VCaP (cell line): Measurements from ENCODE around the gene GPC3.
A peak's percentile ranks its signal among the peaks of the same experiment; 100 is the strongest.

Experiments
- H3K27ac ChIP-seq: fragments of 450-650 bp; 2 replicates; pipeline ENCODE4 v1.5.1; 2017
- TF ChIP-seq, protein P1 (sequence below): fragments of 450-650 bp; conservative IDR thresholded peaks from 2 replicates; pipeline ENCODE4 v1.5.1; 2017; ENCODE audit warnings: mild to moderate bottlenecking, moderate library complexity

The GPC3 gene

GRCh38 chrX:133804072-133804471, 181.3 kb downstream of the GPC3 start:
- H3K27ac ChIP-seq, result no peak overlapping the region
- TF ChIP-seq, protein P1, sequence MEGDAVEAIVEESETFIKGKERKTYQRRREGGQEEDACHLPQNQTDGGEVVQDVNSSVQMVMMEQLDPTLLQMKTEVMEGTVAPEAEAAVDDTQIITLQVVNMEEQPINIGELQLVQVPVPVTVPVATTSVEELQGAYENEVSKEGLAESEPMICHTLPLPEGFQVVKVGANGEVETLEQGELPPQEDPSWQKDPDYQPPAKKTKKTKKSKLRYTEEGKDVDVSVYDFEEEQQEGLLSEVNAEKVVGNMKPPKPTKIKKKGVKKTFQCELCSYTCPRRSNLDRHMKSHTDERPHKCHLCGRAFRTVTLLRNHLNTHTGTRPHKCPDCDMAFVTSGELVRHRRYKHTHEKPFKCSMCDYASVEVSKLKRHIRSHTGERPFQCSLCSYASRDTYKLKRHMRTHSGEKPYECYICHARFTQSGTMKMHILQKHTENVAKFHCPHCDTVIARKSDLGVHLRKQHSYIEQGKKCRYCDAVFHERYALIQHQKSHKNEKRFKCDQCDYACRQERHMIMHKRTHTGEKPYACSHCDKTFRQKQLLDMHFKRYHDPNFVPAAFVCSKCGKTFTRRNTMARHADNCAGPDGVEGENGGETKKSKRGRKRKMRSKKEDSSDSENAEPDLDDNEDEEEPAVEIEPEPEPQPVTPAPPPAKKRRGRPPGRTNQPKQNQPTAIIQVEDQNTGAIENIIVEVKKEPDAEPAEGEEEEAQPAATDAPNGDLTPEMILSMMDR, result no peak

DNA sequence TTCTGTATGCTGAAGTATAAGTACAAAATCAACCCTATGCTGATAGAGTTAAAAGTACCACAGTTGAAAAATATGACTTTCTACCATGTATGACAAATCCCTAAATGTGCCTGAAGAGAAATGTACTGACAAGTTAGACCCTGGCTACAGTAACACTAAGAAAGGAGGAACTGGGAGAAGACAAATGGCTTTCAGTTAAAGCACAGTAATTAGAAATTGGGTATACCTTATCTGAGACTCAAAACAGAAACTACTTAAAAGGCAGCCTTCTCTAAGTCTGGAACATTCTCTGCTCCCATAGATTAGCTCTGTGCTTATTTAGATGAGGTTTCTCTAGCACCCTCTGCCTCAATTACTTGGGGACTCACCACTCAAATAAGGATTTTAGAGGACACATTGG, 189.1 kb downstream of the GPC3 start:
- TF ChIP-seq, protein P1, result no peak
- no peak overlapping the region for H3K27ac ChIP-seq

DNA sequence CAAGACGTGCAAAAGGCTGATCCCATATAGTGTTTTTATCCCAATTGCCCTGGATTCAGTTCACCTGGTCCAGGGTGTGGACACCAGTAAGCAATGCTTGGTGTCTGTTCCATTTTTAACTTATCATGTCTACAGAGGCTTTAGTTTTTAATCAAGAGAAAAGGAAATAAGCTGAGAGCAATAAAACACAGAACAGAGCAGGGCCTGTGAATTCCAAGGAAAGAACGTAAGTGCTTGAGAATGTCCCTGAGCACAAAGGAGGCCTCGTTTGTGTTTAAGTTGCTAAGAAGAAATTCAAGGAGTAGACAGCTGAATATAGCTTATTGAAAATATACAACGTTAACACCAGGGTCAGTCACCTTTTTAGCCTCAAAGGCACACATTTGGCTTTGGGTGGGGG, 191.3 kb downstream of the GPC3 start:
- no peak overlapping the region for H3K27ac ChIP-seq
- TF ChIP-seq, protein P1, result no peak

- H3K27ac ChIP-seq, result no peak overlapping the region
- TF ChIP-seq, protein P1, result no peak
These were observed 191.8 kb downstream of the GPC3 start for GRCh38 chrX:133793626-133794025.

DNA sequence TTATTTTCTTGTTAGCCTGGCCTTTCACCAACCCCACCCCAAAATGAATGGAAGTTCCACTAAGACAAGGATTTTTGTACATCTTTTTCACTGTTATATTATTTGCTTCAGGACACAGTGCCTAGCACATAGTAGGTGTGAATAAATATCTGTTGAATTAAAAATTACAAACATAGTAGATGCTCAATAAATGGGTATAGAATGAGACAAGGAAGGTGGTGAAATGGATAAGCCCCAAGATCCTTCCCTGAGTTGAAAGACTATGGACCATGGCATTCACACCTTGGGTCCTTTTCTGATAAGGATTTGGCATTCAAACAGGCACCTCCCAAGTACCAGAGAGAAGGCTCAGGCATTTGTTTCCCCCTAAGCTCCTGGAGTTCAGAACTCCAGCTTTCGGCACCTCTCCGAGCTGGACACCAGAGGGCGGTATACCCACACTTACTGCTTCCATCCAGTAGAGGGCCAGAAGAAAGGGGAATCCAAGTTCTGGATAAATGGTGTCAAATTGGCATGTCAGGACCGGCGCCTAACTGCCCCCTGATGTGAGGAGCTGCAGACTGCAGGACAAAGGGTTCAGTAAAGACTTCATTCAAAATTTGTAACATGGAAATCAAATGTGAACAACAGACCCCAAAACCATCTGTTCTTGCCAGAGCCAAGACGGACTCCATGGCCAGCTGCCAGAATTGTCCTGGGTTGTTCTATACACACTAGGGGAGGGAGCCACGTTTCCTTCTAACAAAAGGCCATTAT, 193.0 kb downstream of the GPC3 start:
- TF ChIP-seq, protein P1, result peak; percentile 87

DNA sequence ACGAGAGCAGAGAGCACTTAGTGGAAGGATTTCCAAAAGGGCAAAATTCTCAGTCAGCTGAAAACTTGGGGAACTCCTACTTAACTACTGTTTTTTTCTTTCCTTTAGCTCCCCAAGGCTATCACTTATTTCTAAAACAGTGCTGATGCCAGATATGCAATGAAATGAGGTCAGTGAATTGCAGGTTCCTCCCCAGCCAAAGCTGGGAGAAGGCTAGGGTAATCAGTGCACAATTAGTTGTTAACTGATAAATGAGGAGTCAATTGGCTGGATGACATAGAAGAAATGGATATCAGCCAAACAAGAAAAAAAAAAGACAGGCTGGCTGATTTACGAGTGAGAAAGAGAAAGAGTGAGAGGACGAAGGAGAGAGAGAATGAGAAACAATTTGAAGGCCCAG, 195.6 kb downstream of the GPC3 start:
- TF ChIP-seq, protein P1, result no peak
- H3K27ac ChIP-seq, result no peak overlapping the region

More for the DNA sequence above, 193.0 kb downstream of the GPC3 start:
- H3K27ac ChIP-seq, result no peak overlapping the region

GRCh38 chrX:133786382-133786781, 199.0 kb downstream of the GPC3 start:
- H3K27ac ChIP-seq, result no peak overlapping the region
- TF ChIP-seq, protein P1, result no peak
